Measurements from ENCODE around the gene TRAT1.
A peak's percentile ranks its signal among the peaks of the same experiment; 100 is the strongest.

TRAT1 gene

DNA sequence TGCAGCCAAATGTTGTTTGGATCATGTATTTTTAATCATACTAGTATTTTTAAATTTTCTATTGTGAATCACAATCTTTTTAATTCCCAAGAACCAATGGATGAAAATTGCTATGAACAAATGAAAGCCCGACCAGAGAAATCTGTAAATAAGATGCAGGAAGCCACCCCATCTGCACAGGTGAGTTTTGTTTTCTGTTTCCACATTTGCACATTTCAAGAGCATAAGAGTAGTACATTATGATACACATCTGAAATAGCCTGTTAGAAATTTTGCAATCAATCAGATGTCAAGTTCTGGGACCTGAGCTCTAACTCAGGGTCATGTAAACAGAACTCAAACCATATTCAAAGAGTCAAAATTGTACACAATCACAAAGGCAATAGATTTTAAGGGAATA is 26.5 kb downstream of the TRAT1 start:
- H3K4me3 ChIP-seq (ENCODE audit: low read depth, low read length) = no peak overlapping the region
- no peak for DNase-seq (ENCODE audit: low read depth)
- no peak for TF ChIP-seq CTCF (conservative IDR thresholded peaks at IDR 0.05; ENCODE audit: low read depth, low read length)

DNA sequence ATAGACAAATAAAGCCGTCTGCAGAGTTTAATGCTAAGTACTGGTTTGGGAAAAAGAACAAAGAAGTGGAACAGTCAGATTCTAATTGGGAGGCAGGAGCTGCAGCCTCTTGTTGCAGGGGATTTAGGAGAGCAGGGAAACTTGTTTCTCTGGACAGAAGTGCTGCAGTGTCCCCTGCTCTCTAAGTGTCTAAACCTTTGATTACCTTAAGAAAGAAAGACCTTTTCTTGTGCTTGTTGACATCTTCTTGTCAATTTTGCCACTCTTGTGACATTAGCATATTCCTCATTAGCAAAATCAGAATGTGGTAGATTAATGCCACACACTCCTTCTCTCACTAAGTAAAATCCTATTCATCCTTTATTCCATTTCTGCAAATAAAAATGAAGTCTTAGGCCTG is 38.8 kb downstream of the TRAT1 start:
- DNase-seq (ENCODE audit: low read depth) = no peak
- no peak for TF ChIP-seq CTCF (conservative IDR thresholded peaks at IDR 0.05; ENCODE audit: low read depth, low read length)
- H3K4me3 ChIP-seq (ENCODE audit: low read depth, low read length) = no peak overlapping the region

DNA sequence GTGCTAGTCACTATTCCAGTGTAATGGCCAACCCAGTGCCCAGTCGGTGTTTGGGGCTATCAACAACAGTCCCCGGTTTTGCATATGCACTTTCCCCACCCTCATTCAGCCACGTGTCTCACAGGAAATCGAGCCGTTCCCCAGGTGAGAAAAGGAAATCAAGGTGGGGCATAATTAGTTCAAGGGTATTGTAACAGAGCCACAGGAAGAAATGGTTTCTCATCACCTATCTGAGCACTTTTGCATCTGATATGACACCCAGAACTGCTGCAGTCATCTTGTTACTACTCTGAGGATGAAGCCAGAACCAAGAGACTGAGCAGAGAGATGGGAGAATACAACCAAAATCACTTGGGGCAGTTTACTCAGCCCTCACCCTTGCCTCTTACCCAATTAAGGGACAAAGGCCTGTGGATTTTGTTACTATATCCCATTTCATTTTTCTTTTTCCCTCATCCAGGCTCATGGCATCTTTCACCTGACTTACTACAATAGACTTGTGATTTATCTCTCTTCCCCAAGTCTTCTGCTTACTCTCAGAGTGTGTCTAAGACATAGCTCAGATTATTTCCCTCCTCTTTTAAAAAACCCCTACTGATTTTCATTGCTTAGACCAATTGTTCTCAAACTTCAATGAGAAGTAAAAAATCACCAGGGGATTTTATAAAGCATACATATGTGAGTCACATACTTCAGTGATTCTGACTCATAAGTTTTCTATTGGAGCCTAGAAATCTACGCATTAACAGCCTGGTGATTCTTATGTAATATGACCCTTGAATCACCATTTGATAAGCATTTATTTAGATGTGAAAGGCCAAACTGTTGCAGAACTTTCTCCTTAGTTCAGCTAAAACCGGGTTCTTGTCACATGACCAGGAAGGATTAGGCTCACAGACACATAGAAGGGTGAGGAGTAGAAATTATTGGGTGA is 40.5 kb downstream of the TRAT1 start:
- no peak overlapping the region for H3K4me3 ChIP-seq (ENCODE audit: low read depth, low read length)
- peak; percentile 76 for DNase-seq (ENCODE audit: low read depth)
- TF ChIP-seq CTCF (conservative IDR thresholded peaks at IDR 0.05; ENCODE audit: low read depth, low read length) = no peak

DNA sequence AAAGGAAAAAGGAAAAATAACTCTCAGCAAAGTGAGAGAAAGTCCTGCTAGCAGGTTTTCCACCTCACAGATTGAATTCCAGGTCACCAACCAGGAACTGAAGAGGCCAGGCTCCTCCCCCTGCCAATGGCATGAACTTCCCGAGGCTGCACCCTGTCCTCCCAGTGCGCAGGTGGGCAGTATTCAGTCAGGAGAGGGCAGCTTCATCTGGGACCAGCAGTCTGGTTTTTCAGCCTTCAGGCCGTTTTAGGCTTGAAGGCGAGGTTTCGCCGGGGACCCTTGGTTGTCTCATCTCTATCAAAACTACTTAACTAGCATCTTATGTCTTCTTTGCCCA is 41.2 kb downstream of the TRAT1 start:
- no peak for DNase-seq (ENCODE audit: low read depth)
- H3K4me3 ChIP-seq (ENCODE audit: low read depth, low read length) = no peak overlapping the region
- TF ChIP-seq CTCF (conservative IDR thresholded peaks at IDR 0.05; ENCODE audit: low read depth, low read length) = no peak

- no peak for TF ChIP-seq CTCF (conservative IDR thresholded peaks at IDR 0.05; ENCODE audit: low read depth, low read length)
- no peak overlapping the region for H3K4me3 ChIP-seq (ENCODE audit: low read depth, low read length)
- no peak for DNase-seq (ENCODE audit: low read depth)
These were observed 55.3 kb downstream of the TRAT1 start for GRCh38 chr3:108877901-108878300.

DNA sequence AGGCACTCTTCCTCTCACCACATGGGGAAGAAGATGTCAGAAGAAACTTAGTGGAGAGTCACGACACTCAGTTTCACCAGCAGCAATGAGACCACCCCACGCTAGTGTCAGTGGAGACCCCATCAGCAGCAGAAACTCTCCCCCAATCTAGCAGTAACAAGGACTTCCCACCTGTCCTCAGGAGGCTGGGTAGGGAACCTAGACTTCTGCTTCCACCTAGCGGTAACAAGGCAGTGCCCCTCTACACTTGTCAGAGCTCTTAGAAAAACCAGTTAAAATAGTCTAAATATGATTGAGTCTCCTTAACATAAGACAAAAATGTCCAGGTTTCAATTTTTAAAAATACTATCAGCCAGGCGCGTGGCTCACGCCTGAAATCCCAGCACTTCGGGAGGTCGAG is 57.3 kb downstream of the TRAT1 start:
- no peak overlapping the region for H3K4me3 ChIP-seq (ENCODE audit: low read depth, low read length)
- no peak for DNase-seq (ENCODE audit: low read depth)
- peak; percentile 3 for TF ChIP-seq CTCF (conservative IDR thresholded peaks at IDR 0.05; ENCODE audit: low read depth, low read length)

- no peak for TF ChIP-seq CTCF (conservative IDR thresholded peaks at IDR 0.05; ENCODE audit: low read depth, low read length)
- no peak for DNase-seq (ENCODE audit: low read depth)
- H3K4me3 ChIP-seq (ENCODE audit: low read depth, low read length) = no peak overlapping the region
These were observed 60.2 kb downstream of the TRAT1 start for GRCh38 chr3:108882762-108883161.

All from choroid plexus epithelial cell (primary cell).